HG02981 (cell line): Measurements from ENCODE around the gene IGF1R.

ENCODE experiments used
- ATAC-seq: cut with Tn5 transposase; IDR thresholded peaks from one replicate; pipeline ENCODE4 v1.9.1; 2021; ENCODE audit warnings: mild to moderate bottlenecking, moderate library complexity; ENCODE audit not compliant: unreplicated experiment

IGF1R gene

DNA sequence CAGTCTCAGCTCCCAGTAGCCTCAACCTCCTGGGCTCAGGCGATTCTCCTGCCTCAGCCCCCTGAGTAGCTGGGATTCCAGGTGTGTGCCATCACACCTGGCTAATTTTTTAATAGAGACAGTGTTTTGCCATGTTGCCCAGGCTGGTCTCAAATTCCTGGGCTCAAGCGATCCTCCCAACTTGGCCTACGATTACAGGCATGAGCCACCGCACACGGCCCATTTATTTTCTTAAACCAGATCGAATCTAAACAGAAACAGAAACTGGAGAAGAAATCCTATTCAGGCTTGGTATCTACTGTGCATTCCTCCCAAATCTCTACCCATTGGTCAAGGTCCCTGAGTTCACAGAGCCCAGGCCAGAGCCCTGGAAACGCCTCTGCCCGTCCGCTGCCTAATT, 285.1 kb downstream of the IGF1R start:
- no peak for ATAC-seq

DNA sequence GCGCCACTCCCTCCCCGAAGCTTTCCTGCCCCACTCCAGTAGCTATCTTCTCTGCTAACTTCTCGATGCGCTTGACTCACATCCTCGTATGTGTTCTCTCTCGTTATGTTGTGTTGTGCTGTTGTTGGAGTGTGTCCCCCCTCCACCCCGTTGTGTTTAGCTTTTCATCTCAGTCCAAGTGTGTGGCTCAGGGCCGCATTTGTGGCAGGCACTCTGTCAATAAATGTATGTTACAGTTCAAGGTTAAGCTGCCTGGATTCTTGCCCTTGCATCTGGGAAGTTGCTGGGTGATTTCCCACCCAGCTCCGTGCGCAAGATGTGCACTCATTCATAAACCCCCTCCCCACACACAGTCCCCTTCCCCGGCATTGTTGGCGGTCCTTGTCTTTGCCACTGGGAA, 287.4 kb downstream of the IGF1R start:
- ATAC-seq: no peak

- ATAC-seq: no peak
Measured at GRCh38 chr15:98937413-98938104, 289.2 kb downstream of the IGF1R start.

DNA sequence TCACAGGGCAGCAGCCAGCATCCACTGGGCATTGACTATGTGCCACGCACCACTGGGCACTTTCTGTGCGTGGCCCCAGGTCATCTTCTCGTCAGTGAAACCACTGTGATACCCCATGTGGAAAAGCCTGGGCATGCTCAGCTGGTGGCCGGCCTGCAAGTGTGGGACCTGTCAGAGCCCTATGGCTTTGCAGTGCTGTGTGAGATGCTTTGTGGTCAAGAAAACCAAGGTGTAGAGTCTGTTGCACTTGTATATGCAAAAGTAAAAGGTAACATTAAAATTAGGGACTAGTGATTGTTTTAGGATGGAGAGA, 289.7 kb downstream of the IGF1R start:
- no peak for ATAC-seq

- no peak for ATAC-seq
Measured at GRCh38 chr15:98938799-98939198, 290.5 kb downstream of the IGF1R start.

- no peak for ATAC-seq
Measured at GRCh38 chr15:98939311-98940080, 291.2 kb downstream of the IGF1R start.

DNA sequence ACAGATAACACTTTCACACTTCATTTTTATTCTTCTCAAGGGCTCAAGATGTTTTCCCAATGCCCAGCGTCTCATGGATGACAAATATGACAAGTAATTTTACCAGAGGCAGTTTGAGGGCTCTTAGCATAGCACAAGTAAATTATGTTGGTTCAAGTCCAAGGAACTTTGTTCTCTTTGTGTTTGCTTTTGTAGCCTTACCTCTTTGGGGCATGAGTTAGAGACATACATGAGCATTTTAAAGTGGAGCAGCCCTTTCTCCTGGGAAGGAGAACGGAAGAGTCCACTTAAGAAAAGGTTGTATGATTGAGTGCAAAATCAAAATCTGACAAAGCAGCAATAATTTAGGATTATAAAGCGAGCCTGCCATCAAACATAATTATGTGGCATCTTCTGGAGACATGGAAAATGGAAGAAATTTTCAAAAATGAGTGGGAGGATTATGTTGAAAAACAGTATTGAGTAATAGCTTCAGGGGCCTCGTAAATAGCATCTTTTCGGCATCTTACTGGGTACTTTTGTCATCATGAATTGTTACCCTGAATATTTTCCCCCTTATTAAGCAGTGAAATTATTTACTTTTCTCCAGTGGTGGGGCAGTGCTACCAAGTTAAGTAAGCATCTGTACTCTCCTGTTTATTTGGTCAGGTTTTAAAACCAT, 293.4 kb downstream of the IGF1R start:
- ATAC-seq: no peak

DNA sequence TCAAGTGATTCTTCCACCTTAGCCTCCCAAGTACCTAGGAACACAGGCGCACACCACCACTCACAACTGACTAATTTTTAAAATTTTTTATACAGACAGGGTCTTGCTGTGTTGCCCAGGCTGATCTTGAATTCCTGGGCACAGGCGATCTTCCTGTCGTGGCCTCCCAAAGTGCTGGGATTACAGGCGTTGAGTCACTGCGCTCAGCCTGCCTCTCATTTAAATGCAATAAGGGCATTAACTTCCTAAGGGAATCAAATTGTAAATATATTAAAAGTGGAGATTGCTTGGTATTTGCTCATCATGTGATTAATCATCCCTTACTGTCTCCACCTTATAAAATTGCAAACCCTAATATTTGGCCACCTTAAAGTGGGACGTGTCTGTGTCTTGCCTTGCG, 294.1 kb downstream of the IGF1R start:
- ATAC-seq: no peak

- no peak for ATAC-seq
Measured at GRCh38 chr15:98943051-98943508, 294.7 kb downstream of the IGF1R start.

DNA sequence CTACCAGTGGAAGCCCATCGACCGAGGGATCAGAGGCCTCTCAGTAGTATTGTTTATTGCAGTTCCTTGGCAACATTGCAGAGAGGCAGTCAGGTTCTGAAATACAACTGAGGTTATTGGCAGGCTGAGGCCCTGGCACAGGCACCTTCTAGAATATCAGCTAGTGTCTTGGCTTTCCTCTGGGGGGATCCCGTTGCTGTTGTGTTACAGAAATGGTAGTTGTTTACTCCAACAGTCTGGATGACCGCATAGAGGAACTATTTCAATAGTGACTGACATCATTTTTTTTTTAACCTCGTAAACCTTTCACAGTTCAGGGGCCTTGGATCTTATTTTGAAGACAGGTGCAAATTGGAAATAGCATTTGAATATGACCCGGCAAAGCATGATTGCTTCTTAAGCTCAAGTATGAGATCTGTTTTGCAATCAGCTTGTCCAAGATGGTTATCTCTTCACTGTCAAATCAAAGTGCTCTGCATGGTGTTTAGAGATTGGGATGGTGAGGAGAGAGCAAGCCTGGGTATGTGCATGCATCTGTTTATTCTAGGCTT, 295.3 kb downstream of the IGF1R start:
- ATAC-seq: no peak

- ATAC-seq: no peak
Measured at GRCh38 chr15:98946301-98947255, 298.2 kb downstream of the IGF1R start.

DNA sequence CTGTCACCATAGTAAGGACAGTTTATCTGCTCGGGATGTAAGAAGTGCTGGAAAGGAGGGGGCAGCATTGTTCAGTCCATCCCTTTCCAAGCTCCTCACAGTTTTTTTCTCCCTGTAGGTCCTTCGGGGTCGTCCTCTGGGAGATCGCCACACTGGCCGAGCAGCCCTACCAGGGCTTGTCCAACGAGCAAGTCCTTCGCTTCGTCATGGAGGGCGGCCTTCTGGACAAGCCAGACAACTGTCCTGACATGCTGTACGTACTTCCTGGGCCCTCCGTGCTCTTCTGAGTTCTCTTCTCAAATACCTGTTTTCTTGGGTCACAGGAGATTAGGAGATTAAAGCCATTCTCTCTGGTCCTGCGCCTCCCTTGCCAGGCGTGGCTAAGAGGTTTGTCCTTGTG, 300.1 kb downstream of the IGF1R start:
- no peak for ATAC-seq

DNA sequence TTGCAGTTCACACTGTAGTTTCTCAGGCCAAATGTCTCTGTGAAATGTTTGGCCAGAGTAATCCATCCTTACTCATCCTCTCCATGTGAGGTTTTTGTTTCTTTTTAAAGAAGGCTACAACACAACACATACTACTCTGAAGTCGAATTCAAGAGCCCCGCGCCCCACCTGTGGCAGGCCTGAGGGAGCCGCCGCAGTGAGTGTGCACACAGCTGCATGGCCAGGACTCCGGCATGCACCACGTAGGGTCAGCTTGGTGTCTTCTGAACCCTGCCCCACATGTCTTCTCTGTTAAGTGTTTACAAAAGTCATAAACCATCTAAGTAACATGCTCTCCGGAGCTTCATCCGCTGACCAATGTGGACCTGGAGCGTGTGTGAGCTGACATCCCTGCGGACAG, 300.6 kb downstream of the IGF1R start:
- ATAC-seq: no peak

DNA sequence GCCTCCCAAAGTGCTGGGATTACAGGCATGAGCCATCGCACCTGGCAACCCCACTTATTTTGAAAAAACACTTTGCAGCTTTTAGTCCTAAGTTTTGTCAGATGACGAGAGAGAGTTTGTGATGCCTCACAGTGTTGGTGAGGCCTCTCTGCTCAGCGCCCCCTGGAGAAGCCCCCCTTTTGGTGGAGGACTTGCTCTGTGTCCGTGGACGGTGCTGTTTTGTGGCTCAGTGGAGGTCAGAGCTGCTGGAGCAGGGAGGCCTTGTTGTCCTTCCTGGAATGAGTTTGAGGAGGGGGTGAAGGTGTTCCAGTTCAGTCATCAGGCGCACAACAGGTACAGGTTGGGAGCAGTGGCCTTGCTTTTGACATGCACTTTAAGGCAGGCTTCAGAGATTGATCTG, 301.3 kb downstream of the IGF1R start:
- no peak for ATAC-seq

DNA sequence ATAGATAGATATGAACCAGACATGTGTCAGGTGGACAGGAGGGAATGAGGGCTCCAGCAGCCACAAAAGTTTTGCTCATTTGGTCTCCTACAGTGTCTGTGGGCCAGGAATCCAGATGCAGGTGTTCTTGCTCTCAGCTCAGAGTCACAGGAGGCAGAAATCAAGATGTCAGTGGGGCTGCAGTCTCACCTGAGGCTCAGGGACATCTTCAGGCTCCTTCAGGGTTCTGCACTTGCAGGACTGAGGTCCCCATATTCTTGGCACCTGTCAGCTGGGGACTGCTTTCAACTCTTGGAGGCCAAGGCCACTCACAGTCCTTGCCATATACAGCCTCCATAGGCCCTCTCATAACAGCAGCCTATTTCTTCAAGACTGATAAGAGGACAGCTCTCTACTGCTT, 301.9 kb downstream of the IGF1R start:
- ATAC-seq: no peak

GRCh38 chr15:98951004-98951403, 302.7 kb downstream of the IGF1R start:
- ATAC-seq: no peak

DNA sequence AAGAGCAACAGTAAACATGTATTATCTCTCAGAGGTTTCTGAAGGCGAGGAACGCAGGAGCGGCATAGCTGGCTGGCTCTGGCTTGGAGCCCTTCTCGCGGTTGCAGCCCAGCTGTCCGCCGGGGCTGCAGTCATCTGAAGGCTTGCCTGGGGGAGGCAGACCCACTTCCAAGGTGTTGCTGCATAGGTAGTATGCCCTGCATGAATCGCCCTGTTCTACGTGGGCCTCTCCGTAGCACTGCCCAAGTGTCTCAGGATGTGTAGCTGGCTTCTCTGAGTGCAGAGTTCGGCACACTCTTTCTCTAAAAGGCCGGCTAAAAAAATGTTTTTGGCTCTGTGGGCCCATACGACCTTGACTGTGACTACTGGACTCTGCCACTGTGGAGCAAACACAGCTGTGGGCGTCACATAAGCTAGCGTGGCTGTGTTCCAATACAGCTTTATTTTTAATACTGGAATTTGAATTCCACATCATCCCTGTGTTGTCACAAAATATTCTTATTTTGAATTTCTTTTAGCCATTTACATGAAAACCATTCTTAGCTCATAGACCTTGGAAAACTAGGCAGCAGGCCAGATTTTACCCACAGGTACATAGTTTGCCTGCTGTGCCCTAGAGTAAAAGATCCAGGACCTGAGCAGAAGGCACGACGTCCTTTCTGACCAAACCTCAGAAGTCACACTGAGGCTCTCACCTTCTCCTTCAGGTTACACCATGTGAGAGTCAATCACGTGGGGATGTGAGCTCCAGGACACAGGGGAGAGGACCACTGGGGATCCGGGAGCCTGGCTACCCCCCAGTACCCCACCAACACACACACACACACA, 303.4 kb downstream of the IGF1R start:
- ATAC-seq: no peak

DNA sequence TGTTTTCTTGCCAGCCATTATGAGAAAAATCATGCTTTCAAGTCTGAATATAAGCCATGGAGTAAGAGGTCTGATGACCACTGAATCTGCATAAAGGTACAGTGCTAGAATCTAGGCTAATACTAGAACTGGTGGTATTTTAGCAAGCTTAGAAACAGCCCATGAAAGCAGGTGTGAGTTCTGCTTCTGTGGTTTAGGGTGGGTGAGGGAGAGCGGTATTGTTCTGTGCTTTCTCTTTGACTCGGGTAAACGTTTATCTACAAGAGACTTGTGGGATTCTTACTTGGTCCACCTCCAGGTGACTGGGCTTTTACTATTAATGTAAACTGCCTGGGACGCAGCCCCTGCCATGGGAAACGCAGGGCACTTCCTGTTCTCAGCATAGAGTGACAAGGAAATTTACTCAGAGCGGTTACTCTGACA, 304.1 kb downstream of the IGF1R start:
- peak; percentile 93 for ATAC-seq

GRCh38 chr15:98953000-98953787, 304.9 kb downstream of the IGF1R start:
- ATAC-seq: no peak
